ENCODE data around the gene SLC25A22. TPM values are rescaled to one million over a fixed set of nuclear protein-coding genes. Genes with fewer than 3 reads are reported as not detected.

SLC25A22 gene
- polyA plus RNA-seq, 4 donors = 13.1 to 24.3 (median 18.6) TPM

- DNase-seq (ENCODE audit: low read depth in 4 of 4, low spot score in 2 of 4) = no peak
These were observed 35.5 kb downstream of the SLC25A22 start for GRCh38 chr11:762421-763072.

GRCh38 chr11:761526-762108, 36.5 kb downstream of the SLC25A22 start:
- no peak for DNase-seq (ENCODE audit: low read depth in 4 of 4, low spot score in 2 of 4)

- no peak for DNase-seq (ENCODE audit: low read depth in 4 of 4, low spot score in 2 of 4)
These were observed 37.8 kb downstream of the SLC25A22 start for GRCh38 chr11:760236-760635.

- no peak for DNase-seq (ENCODE audit: low read depth in 4 of 4, low spot score in 2 of 4)
These were observed 48.4 kb downstream of the SLC25A22 start for GRCh38 chr11:749731-750130.

GRCh38 chr11:748007-748359, 50.1 kb downstream of the SLC25A22 start:
- DNase-seq (ENCODE audit: low read depth in 4 of 4, low spot score in 2 of 4) = no peak

- DNase-seq (ENCODE audit: low read depth in 4 of 4, low spot score in 2 of 4) = peak in 3 of 4 donors; percentile 68 to 84 (median 75)
These were observed 50.7 kb downstream of the SLC25A22 start, which contains the start of gene TALDO1 for GRCh38 chr11:747158-748006. Gene TALDO1 (plus strand): TSS chr11:747464. CDS start chr11:747482, 18 bp downstream.

GRCh38 chr11:746289-747157, 51.6 kb downstream of the SLC25A22 start:
- DNase-seq (ENCODE audit: low read depth in 4 of 4, low spot score in 2 of 4) = no peak

- DNase-seq (ENCODE audit: low read depth in 4 of 4, low spot score in 2 of 4) = no peak
These were observed 52.7 kb downstream of the SLC25A22 start for GRCh38 chr11:745428-745827.

- DNase-seq (ENCODE audit: low read depth in 4 of 4, low spot score in 2 of 4) = no peak
These were observed 55.4 kb downstream of the SLC25A22 start for GRCh38 chr11:742571-743201.

GRCh38 chr11:742156-742546, 55.9 kb downstream of the SLC25A22 start:
- no peak for DNase-seq (ENCODE audit: low read depth in 4 of 4, low spot score in 2 of 4)

Other genes with a start within 250 kb of the SLC25A22 start
- gene LMNTD2, start 237.5 kb downstream of the SLC25A22 start, polyA plus RNA-seq (ENCODE audit: insufficient read length in 4 of 4) = 1 to 10 TPM; 3.0 to 7.3 (median 4.7) TPM
- 10 to 100 TPM; 36.8 to 71.6 (median 58.8) TPM for gene RASSF7, start 237.3 kb downstream of the SLC25A22 start, polyA plus RNA-seq (ENCODE audit: insufficient read length in 4 of 4)
- 10 to 100 TPM; 18.3 to 33.3 (median 26.8) TPM for gene PHRF1, start 221.8 kb downstream of the SLC25A22 start, polyA plus RNA-seq (ENCODE audit: insufficient read length in 4 of 4)
- gene IRF7, start 182.3 kb downstream of the SLC25A22 start, polyA plus RNA-seq (ENCODE audit: insufficient read length in 4 of 4) = 10 to 100 TPM in 3 of 4 donors, 1 to 10 TPM in 1; 5.4 to 15.4 (median 12.5) TPM
- gene CDHR5, start 173.3 kb downstream of the SLC25A22 start, polyA plus RNA-seq (ENCODE audit: insufficient read length in 4 of 4) = 10 to 100 TPM; 24.9 to 49.2 (median 41.9) TPM
- 1 to 10 TPM in 3 of 4 donors, under 1 TPM in 1; 0.92 to 4.1 (median 2.2) TPM for gene SCT, start 171.1 kb downstream of the SLC25A22 start, polyA plus RNA-seq (ENCODE audit: insufficient read length in 4 of 4)
- gene DRD4, start 161.0 kb downstream of the SLC25A22 start, polyA plus RNA-seq (ENCODE audit: insufficient read length in 4 of 4) = 1 to 10 TPM; 1.8 to 5.2 (median 4.7) TPM
- 10 to 100 TPM; 44.7 to 57.7 (median 51.1) TPM for gene DEAF1, start 103.1 kb downstream of the SLC25A22 start, polyA plus RNA-seq (ENCODE audit: insufficient read length in 4 of 4)
- gene TMEM80, start 102.5 kb downstream of the SLC25A22 start, polyA plus RNA-seq (ENCODE audit: insufficient read length in 4 of 4) = 10 to 100 TPM; 36.1 to 56.7 (median 46.3) TPM
- gene EPS8L2, start 92.0 kb downstream of the SLC25A22 start, polyA plus RNA-seq (ENCODE audit: insufficient read length in 4 of 4) = 100 to 1,000 TPM; 104 to 161 (median 139) TPM
- 100 to 1,000 TPM; 123 to 164 (median 136) TPM for gene TALDO1, start 50.8 kb downstream of the SLC25A22 start, polyA plus RNA-seq (ENCODE audit: insufficient read length in 4 of 4)
- gene GATD1, start 20.8 kb downstream of the SLC25A22 start, polyA plus RNA-seq (ENCODE audit: insufficient read length in 4 of 4) = 100 to 1,000 TPM in 1 of 4 donors, 10 to 100 TPM in 3; 55.3 to 115 (median 84.8) TPM
- gene CEND1, start 8.2 kb downstream of the SLC25A22 start, polyA plus RNA-seq (ENCODE audit: insufficient read length in 4 of 4) = 1 to 10 TPM in 2 of 4 donors, under 1 TPM in 2; 0.28 to 1.3 (median 0.99) TPM
- gene PIDD1, start 7.0 kb upstream of the SLC25A22 start, polyA plus RNA-seq (ENCODE audit: insufficient read length in 4 of 4) = 10 to 100 TPM in 3 of 4 donors, 1 to 10 TPM in 1; 6.7 to 17.8 (median 12.9) TPM
- 1,000 to 10,000 TPM in 3 of 4 donors, 100 to 1,000 TPM in 1; 903 to 1,462 (median 1,115) TPM for gene RPLP2, start 11.7 kb upstream of the SLC25A22 start, polyA plus RNA-seq (ENCODE audit: insufficient read length in 4 of 4)
- gene PNPLA2, start 20.6 kb upstream of the SLC25A22 start, polyA plus RNA-seq (ENCODE audit: insufficient read length in 4 of 4) = 10 to 100 TPM; 38.2 to 87.6 (median 68.0) TPM
- gene CRACR2B, start 29.6 kb upstream of the SLC25A22 start, polyA plus RNA-seq (ENCODE audit: insufficient read length in 4 of 4) = 10 to 100 TPM in 3 of 4 donors, 1 to 10 TPM in 1; 9.8 to 20.8 (median 17.2) TPM
- 100 to 1,000 TPM; 192 to 238 (median 217) TPM for gene CD151, start 34.7 kb upstream of the SLC25A22 start, polyA plus RNA-seq (ENCODE audit: insufficient read length in 4 of 4)
- gene POLR2L, start 44.2 kb upstream of the SLC25A22 start, polyA plus RNA-seq (ENCODE audit: insufficient read length in 4 of 4) = 100 to 1,000 TPM in 2 of 4 donors, 10 to 100 TPM in 2; 84.8 to 149 (median 111) TPM
- 10 to 100 TPM; 65.9 to 94.9 (median 76.6) TPM for gene TSPAN4, start 44.6 kb upstream of the SLC25A22 start, polyA plus RNA-seq (ENCODE audit: insufficient read length in 4 of 4)
- 100 to 1,000 TPM; 108 to 134 (median 117) TPM for gene CHID1, start 112.5 kb upstream of the SLC25A22 start, polyA plus RNA-seq (ENCODE audit: insufficient read length in 4 of 4)
- gene AP2A2, start 127.6 kb upstream of the SLC25A22 start, polyA plus RNA-seq (ENCODE audit: insufficient read length in 4 of 4) = 100 to 1,000 TPM in 2 of 4 donors, 10 to 100 TPM in 2; 95.7 to 134 (median 108) TPM
- 10 to 100 TPM in 2 of 4 donors, 1 to 10 TPM in 2; 5.7 to 56.0 (median 20.3) TPM for gene MUC6, start 238.4 kb upstream of the SLC25A22 start, polyA plus RNA-seq (ENCODE audit: insufficient read length in 4 of 4)

All from left renal cortex interstitium (tissue), 4 donors.